Thyroid gland (tissue), 4 donors: Measurements from ENCODE around the gene TMEM45A. TPM values are rescaled to one million over a fixed set of nuclear protein-coding genes. Genes with fewer than 3 reads are reported as not detected.
"Not testable (repeated sequence)": the region's sequence is repeated elsewhere in the genome, so short reads cannot be mapped to it uniquely, and the experiment has no call there.

ENCODE experiments used
- DNase-seq, 2 donors: peaks; one replicate each; pipeline ENCODE4 v3.0.0-alpha.2; 2019
- H3K27ac ChIP-seq, 3 donors: fragments of 200-600 bp; sonication (generic); 1 replicate in 2 of 3; 2 replicates in 1 of 3; pipeline ENCODE4 v1.5.1; 2016 to 2019; ENCODE audit warnings: mild to moderate bottlenecking in 1 of 3, moderate library complexity in 1 of 3
- H3K27me3 ChIP-seq: fragments of 200-600 bp; sonication (generic); one replicate; pipeline ENCODE4 v1.5.1; 2019
- H3K36me3 ChIP-seq, 2 donors: fragments of 200-600 bp; sonication (generic); one replicate each; pipeline ENCODE4 v1.5.1; 2016 to 2019
- H3K4me1 ChIP-seq, 2 donors: fragments of 200-600 bp; sonication (generic); one replicate each; pipeline ENCODE4 v1.5.1; 2017 to 2019
- H3K4me3 ChIP-seq, 3 donors: fragments of 200-600 bp; sonication (generic); replicated peaks in 1 of 3; 1 replicate in 2 of 3; 2 replicates in 1 of 3; pipeline ENCODE4 v1.5.1; 2016; ENCODE audit warnings: mild to moderate bottlenecking in 1 of 3
- H3K9me3 ChIP-seq: fragments of 200-600 bp; sonication (generic); one replicate; pipeline ENCODE4 v1.5.1; 2017
- CTCF ChIP-seq, 6 experiments: fragments of 200-600 bp in 3 of 6; fragments of 450-650 bp in 3 of 6; sonication (generic) in 3 of 6; IDR thresholded peaks; one replicate each; pipeline ENCODE4 v1.5.1; 2016 to 2019; ENCODE audit warnings: antibody characterized with exemption in 6 of 6, mild to moderate bottlenecking in 2 of 6, inconsistent platforms in 1 of 6, moderate library complexity in 1 of 6
- POLR2A ChIP-seq, 2 donors: fragments of 450-650 bp; IDR thresholded peaks; one replicate each; pipeline ENCODE4 v1.6.1; 2017; ENCODE audit warnings: antibody characterized with exemption in 2 of 2, mild to moderate bottlenecking in 2 of 2, moderate library complexity in 1 of 2
- WGBS, 2 donors: methylation state at CpG; one replicate each; pipeline ENCODE4 v1.1.5; 2017; 5-methylcytosine and 5-hydroxymethylcytosine counted together
- intact Hi-C: fragments of 100-400 bp; cut with DNase I; formaldehyde crosslinking; loops from one replicate; pipeline ENCODE4 v1.15.1; 2023
- total RNA-seq, 4 donors: library from RNA; depleted of rRNA; stranded (reverse); fragments of >200 nt; gene quantifications; one replicate each; pipeline ENCODE4 v1.2.3, GENCODE V29; 2016

The TMEM45A gene
- total RNA-seq, result 10 to 100 TPM; 11.7 to 22.2 (median 14.8) TPM

- intact Hi-C loops, result no loop called here
- DNase-seq, result peak; percentile 95 to 97
- peak in 1 of 2 donors; percentile 78 for TF ChIP-seq POLR2A (IDR thresholded peaks at IDR 0.05)
- no peak for TF ChIP-seq CTCF (IDR thresholded peaks at IDR 0.05)
- H3K4me3 ChIP-seq, result peak within 1 kb of the TSS in 2 of 3 donors; percentile 46 to 51
- H3K36me3 ChIP-seq, result no peaks in the 10 kb centered on the region
- H3K9me3 ChIP-seq, result no peaks in the 10 kb centered on the region
- peaks cover 0 to 4% of the 10 kb centered on the region in 2 donors for H3K4me1 ChIP-seq
- no peaks in the 10 kb centered on the region for H3K27me3 ChIP-seq
- H3K27ac ChIP-seq, result peak within 1 kb of the TSS; percentile 52 to 66 (median 60)
- WGBS, 2 donors, result 0% methylated on average over 36 to 38 of the region's 56 CpGs
Measured at GRCh38 chr3:100492059-100493006, at the start of gene TMEM45A. TSS of gene TMEM45A (plus strand) at chr3:100492619. CDS start at chr3:100555212, 62,593 bp downstream.

- no peaks in the 10 kb centered on the region for H3K27me3 ChIP-seq
- H3K36me3 ChIP-seq, result no peaks in the 10 kb centered on the region
- no peak for TF ChIP-seq CTCF (IDR thresholded peaks at IDR 0.05)
- no peak for TF ChIP-seq POLR2A (IDR thresholded peaks at IDR 0.05)
- intact Hi-C loops, result no loop called here
- H3K9me3 ChIP-seq, result no peaks in the 10 kb centered on the region
- no peak overlapping the region for H3K4me3 ChIP-seq
- H3K27ac ChIP-seq, result no peak overlapping the region
- no peaks in the 10 kb centered on the region for H3K4me1 ChIP-seq
- no peak for DNase-seq
Measured at GRCh38 chr3:100443690-100444089, 48.7 kb upstream of the TMEM45A start.

GRCh38 chr3:100447067-100447466 lies 45.4 kb upstream of the TMEM45A start:
- intact Hi-C loops, H3K4me3 ChIP-seq, H3K27me3 ChIP-seq, H3K4me1 ChIP-seq, H3K36me3 ChIP-seq, DNase-seq, H3K9me3 ChIP-seq, H3K27ac ChIP-seq: not testable (repeated sequence)
- WGBS, 2 donors, result 99% methylated on average over 3 of the region's 3 CpGs

GRCh38 chr3:100448079-100448478 lies 44.3 kb upstream of the TMEM45A start:
- no peaks in the 10 kb centered on the region for H3K4me1 ChIP-seq
- intact Hi-C loops, result no loop called here
- no peak for TF ChIP-seq CTCF (IDR thresholded peaks at IDR 0.05)
- no peak for TF ChIP-seq POLR2A (IDR thresholded peaks at IDR 0.05)
- H3K4me3 ChIP-seq, result no peak overlapping the region
- no peak overlapping the region for H3K27ac ChIP-seq
- no peaks in the 10 kb centered on the region for H3K36me3 ChIP-seq
- 93 to 99% methylated on average over 1 of the region's 1 CpG for WGBS, 2 donors
- no peak for DNase-seq
- no peaks in the 10 kb centered on the region for H3K9me3 ChIP-seq
- no peaks in the 10 kb centered on the region for H3K27me3 ChIP-seq

GRCh38 chr3:100449214-100449613 lies 43.2 kb upstream of the TMEM45A start:
- Histone ChIP-seq H3K4me1 (no peaks in the 10 kb centered on the region), H3K9me3 (no peaks in the 10 kb centered on the region), H3K36me3 (no peaks in the 10 kb centered on the region), H3K4me3 (no peak overlapping the region), H3K27me3 (no peaks in the 10 kb centered on the region), H3K27ac (no peak overlapping the region)
- 71 to 73% methylated on average over 2 of the region's 2 CpGs for WGBS, 2 donors
- intact Hi-C loops, result no loop called here
- TF ChIP-seq CTCF (IDR thresholded peaks at IDR 0.05) (no peak), POLR2A (IDR thresholded peaks at IDR 0.05) (no peak)
- DNase-seq, result no peak
